ENCODE measurements around the gene TAC4. TPM values are rescaled to one million over a fixed set of nuclear protein-coding genes. Genes with fewer than 3 reads are reported as not detected.

The TAC4 gene
- total and polyA plus RNA-seq, 10 of the 15 experiments (the other 5 are each of a cell fraction or from before 2014, with no cell fraction given), result not detected

DNA sequence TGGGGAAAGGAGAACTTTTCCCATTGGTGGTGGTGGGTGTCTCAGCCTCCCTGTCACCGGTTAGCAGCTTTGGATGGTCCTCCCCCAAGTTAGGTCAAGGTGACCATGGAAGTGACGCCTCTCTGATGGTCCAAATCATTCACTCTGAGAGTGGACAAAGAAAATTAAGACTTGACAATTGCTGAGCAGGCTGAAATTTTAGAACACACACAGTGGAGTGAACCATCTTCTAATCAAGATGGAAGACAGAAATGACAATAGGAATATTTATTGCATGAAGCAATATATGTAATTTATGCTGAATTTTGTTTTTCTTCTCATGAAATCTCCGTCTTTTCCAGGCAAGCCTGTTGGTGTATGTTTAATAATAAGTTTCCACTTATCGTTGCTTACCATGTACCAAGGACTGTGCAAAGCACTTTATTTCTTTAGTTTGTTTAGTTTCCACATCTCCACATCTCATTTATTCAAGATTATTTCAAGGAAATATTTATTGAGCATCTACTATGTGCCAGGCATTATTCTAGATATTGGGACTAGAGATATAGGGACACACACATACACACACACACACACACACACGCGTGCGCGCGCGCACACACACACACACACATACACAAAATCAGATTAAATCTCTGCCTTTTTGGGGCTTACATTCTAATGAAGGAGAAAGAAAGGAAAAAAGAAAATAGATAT, 44.0 kb upstream of the TAC4 start:
- no peaks in the 10 kb centered on the region for H4K20me1 ChIP-seq (ENCODE audit: control insufficient read depth, insufficient read depth)
- H3K9me3 ChIP-seq (replicated peaks; ENCODE audit: control insufficient read depth, insufficient read depth, low read length), result no peaks in the 10 kb centered on the region
- FAIRE-seq (no peak), ATAC-seq (no peak), DNase-seq (ENCODE audit: low read depth, low spot score) (no peak)
- H3K36me3 ChIP-seq (ENCODE audit: control insufficient read depth in 2 of 2, insufficient read depth in 2 of 2, low read length in 1 of 2), result no peaks in the 10 kb centered on the region
- no peak overlapping the region for H3K4me3 ChIP-seq
- no peak overlapping the region for H3K4me2 ChIP-seq (ENCODE audit: control insufficient read depth, insufficient read depth)
- TF ChIP-seq CEBPB (IDR thresholded peaks at IDR 0.05; ENCODE audit: borderline replicate concordance in 1 of 2, low read depth in 2 of 2, low read length in 2 of 2) (no peak), BCL11A (IDR thresholded peaks at IDR 0.05; ENCODE audit: low read depth, low read length) (no peak), KLF5 (IDR thresholded peaks at IDR 0.05; ENCODE audit: partially characterized antibody) (no peak), POU2F2 (IDR thresholded peaks at IDR 0.05; ENCODE audit: borderline replicate concordance, low read depth, low read length) (no peak), BACH1 (IDR thresholded peaks at IDR 0.05; ENCODE audit: borderline replicate concordance) (no peak), CHD4 (IDR thresholded peaks at IDR 0.05) (no peak), NBN (IDR thresholded peaks at IDR 0.05) (no peak), SPI1 (IDR thresholded peaks at IDR 0.05; ENCODE audit: borderline replicate concordance, insufficient read depth, low read depth, low read length) (no peak), NFIC (IDR thresholded peaks at IDR 0.05; ENCODE audit: low read depth, low read length) (no peak)
- TF ChIP-seq, protein P1, sequence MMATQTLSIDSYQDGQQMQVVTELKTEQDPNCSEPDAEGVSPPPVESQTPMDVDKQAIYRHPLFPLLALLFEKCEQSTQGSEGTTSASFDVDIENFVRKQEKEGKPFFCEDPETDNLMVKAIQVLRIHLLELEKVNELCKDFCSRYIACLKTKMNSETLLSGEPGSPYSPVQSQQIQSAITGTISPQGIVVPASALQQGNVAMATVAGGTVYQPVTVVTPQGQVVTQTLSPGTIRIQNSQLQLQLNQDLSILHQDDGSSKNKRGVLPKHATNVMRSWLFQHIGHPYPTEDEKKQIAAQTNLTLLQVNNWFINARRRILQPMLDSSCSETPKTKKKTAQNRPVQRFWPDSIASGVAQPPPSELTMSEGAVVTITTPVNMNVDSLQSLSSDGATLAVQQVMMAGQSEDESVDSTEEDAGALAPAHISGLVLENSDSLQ (IDR thresholded peaks at IDR 0.05), result no peak
- TF ChIP-seq, protein P2, sequence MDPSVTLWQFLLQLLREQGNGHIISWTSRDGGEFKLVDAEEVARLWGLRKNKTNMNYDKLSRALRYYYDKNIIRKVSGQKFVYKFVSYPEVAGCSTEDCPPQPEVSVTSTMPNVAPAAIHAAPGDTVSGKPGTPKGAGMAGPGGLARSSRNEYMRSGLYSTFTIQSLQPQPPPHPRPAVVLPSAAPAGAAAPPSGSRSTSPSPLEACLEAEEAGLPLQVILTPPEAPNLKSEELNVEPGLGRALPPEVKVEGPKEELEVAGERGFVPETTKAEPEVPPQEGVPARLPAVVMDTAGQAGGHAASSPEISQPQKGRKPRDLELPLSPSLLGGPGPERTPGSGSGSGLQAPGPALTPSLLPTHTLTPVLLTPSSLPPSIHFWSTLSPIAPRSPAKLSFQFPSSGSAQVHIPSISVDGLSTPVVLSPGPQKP (IDR thresholded peaks at IDR 0.05; ENCODE audit: low read depth, low read length), result no peak
- TF ChIP-seq, protein P3, sequence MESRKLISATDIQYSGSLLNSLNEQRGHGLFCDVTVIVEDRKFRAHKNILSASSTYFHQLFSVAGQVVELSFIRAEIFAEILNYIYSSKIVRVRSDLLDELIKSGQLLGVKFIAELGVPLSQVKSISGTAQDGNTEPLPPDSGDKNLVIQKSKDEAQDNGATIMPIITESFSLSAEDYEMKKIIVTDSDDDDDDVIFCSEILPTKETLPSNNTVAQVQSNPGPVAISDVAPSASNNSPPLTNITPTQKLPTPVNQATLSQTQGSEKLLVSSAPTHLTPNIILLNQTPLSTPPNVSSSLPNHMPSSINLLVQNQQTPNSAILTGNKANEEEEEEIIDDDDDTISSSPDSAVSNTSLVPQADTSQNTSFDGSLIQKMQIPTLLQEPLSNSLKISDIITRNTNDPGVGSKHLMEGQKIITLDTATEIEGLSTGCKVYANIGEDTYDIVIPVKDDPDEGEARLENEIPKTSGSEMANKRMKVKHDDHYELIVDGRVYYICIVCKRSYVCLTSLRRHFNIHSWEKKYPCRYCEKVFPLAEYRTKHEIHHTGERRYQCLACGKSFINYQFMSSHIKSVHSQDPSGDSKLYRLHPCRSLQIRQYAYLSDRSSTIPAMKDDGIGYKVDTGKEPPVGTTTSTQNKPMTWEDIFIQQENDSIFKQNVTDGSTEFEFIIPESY (IDR thresholded peaks at IDR 0.05), result no peak
- no peak overlapping the region for H3K9ac ChIP-seq (ENCODE audit: control insufficient read depth, insufficient read depth, low read length)
- no peak overlapping the region for H2AFZ ChIP-seq (ENCODE audit: control insufficient read depth, low read depth, low read length)
- ChIA-PET POLR2A (no interaction called here), SMC1A (ENCODE audit: uncharacterized antibody, unreplicated experiment) (no interaction called here), CTCF (no interaction called here), RAD21 (ENCODE audit: unreplicated experiment) (no interaction called here)
- WGBS (ENCODE audit: insufficient coverage, insufficient replicate concordance, low lambda C conversion rate, missing lambda C conversion rate), result 46% methylated on average over 10 of the region's 10 CpGs
- no TSS peak for BruUV-seq (replicated peaks)
- no peaks in the 10 kb centered on the region for H3K79me2 ChIP-seq (ENCODE audit: control insufficient read depth, insufficient read depth, low read length)
- no peak overlapping the region for H3K27ac ChIP-seq (ENCODE audit: control insufficient read depth, insufficient read depth)
- H3K27me3 ChIP-seq (replicated peaks in 1 of 2; ENCODE audit: control insufficient read depth in 2 of 2, insufficient read depth in 2 of 2, low read length in 1 of 2), result peaks cover 5 to 9% of the 10 kb centered on the region in 2 experiments
- in situ Hi-C loops (cut with MboI), result no loop called here
- intact Hi-C loops (cut with micrococcal nuclease; ENCODE audit: unreplicated experiment), result no loop called here
- H3K4me1 ChIP-seq (ENCODE audit: control insufficient read depth, insufficient read depth, low read length), result no peaks in the 10 kb centered on the region
